Activated effector memory CD4-positive, alpha-beta T cell treated with anti-CD3 and anti-CD28 coated beads, Interleukin-2, amount 50 U/mL, for 16 hours (primary cell): ENCODE results near the gene ANAPC4.
A peak's percentile ranks its signal among the peaks of the same experiment; 100 is the strongest.

Source experiments
- DNase-seq: peaks from one replicate; pipeline ENCODE4 v3.0.0-alpha.2; 2020

ANAPC4 gene

DNA sequence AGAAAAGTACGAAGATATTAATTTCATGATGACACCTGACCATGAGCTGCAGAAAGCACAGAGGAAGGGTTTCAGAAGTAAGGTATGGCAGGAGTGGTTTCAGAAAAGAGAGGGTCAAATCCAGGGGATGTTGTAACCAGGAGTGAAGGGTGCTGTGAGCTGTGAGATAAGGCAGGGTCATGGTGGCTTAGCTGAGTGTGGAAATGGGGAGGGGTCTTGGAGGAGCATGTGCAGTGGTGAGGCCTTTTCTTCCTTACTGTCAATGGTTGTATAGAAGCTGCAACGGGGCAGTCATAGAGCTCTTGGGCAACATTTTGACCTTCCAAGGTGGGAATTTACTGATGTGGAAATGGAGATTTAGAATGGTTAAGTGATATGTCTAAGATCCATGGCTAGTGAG is 2.5 kb downstream of the ANAPC4 start:
- no peak for DNase-seq

DNA sequence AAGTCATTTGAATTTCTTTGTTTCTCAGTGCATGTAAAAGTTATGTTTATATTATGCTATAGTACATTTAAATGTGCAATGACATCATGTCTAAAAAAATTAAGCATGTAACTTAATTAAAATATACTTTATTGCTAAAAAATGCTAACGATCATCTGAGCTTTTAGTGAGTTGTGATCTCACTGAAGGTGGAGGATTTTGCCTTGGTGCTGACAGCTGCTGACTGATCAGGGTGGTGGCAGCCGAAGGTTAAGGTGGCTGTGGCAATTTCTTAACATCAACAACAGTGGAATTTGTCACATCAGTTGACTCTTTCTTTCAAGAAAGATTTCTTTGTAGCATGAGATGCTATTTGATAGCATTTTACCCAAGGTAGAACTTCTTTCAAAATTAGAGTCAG is 6.6 kb downstream of the ANAPC4 start:
- DNase-seq: no peak

DNA sequence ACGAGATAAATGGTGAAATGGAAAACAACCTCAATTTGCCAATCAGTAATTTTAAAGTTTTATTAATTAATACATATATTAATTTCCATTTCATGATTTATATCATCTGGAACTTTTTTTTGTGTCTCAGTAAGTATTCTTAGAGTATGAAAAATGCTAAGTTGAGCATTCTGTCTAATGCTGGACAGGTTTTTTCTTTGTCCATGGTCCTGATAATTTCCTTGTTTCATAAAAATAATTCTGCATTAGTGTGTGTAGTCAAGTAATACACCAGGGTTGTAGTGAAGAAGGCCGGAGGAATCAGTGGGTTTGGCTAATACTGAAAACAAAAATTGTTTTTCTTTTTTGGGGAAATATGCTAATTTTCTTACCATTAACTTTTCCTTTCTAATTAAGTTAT is 9.9 kb downstream of the ANAPC4 start:
- DNase-seq: no peak

DNA sequence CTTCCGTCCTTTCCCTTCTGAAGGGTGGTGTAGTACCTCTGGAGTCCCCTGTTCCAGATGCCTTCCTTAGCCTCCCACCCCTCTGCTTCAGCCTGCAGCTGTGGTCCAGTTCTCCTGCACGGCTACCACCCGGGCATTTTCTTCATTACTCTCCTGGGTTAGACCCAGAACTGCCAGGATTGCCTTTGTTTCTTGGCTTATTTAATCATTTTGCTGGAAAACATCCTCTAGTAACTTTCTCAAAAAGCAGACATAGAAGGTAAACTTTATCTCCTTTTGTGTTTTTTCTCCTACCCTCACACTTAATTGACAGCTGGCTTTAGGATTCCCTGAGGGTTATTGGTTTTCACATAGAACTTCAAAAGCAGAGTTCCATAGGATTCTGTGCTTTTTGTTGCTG is 20.2 kb downstream of the ANAPC4 start:
- DNase-seq: no peak

DNA sequence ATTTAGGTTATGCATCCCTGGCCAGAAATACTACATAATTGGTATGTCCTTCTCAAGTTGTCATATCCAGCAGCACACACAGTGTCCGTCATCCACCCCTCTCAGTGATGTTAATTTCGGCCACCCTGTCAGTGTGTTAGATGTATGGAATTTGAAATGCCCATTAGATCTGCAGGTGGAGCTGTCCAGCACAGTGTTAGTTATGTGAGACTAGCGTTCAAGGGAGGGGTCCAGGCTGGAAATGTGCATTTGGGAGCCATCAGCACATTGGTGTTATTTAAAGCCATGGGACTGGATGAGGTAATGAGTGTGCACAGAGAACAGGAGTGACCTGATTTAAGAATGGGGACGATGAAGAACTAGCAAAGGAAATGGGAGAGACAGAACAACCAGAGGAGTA is 22.4 kb downstream of the ANAPC4 start:
- no peak for DNase-seq

DNA sequence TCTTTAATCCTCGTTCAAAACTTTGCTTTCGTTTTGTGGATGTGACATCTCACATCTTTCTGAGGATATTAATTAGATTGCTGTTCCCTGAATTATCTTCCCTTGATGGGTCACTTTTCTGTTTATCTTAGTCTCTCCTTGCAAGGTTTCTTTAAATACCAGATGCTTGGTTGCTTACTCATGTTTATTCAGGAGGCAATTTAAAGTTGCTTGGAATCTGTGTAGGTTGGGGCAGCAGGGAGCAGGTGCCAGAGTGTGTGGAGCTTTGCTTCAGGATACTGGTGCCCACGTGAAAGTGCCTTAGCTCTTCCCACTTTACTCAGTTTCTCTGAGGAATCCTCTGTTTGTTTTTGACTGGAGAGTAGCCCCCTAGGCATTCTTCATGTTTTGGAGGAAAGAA is 24.0 kb downstream of the ANAPC4 start:
- no peak for DNase-seq

DNA sequence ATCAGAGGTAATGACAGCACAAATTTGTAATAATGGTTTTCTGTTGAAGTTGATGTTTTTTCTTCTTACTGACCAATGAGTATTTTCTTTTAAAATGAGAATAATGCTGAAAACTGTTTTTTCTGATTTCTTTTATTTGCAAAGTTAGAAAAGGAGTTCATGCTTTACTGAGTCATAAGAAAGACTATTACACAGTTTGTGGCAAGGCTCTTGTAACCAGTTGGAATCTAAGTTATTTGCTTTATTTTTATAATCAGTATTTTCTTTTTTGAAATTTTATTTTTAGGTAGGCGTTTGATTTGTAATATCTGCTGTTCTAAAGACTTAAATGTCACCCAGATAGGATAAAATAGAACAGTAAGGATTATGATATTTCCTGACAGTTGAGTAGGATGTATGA is 25.5 kb downstream of the ANAPC4 start:
- no peak for DNase-seq

DNA sequence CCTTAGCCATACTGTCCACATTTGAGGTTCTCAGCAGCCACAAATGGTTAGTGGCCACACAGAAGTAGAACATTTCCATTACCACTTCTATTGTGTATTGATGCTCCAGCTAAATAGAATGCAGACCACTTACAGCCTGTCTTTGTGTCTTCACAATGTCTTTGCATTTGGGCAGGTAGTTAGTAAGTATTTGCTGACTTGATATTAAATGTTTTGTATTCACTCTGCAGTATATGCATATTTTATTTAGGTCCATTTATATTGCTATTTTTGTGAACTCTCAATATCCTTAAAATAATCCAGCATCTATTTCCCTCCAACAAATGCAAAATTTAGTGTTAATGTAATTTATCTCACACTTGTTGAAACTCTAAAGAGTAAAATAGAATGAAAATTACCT is 26.6 kb downstream of the ANAPC4 start:
- no peak for DNase-seq

DNA sequence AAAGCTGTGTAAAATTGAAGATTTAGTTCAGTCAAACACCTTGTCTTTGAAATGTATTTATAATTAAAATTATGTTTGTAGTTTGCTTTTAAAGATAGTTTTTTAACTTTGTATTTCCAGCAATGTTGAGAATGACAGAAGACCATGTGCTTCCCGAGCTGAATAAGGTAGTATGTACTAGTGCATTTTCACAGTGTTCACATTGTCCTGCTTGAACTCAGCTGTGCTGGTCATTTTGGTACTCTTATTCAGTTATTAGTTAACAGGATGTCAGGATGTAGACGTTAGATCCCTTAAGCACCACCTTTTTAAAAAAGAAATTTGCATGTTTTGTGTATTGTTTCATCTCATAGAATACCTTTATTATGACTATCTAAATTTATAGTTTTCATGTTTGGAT is 28.4 kb downstream of the ANAPC4 start:
- no peak for DNase-seq

DNA sequence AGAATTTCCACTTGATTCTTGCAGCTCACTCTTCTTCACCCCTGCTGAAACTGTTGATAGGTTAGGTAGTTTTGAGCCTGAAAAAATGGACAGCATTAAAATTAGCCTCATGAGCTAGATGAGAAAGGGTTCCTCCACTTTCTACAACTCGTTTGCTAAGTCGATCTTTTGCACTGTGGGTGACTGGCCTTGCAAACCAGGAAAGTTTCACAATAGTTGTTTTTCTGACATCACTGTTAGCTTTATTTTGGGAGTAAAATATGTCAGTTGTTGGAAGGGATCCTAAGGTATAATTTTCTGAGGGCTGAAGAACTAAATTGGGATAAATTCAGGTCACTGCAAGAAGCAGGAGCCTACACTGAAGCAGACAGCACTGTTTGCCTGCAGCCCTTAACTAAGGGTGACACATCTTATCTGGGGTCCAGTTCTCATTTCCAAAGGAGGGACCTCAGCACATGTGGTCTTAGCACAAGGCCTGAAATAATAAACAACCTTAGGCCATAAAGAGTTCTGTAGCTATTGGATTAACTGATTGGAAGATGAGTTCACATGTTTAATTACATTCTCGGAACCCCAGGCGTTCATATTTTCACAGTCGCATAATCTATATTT is 29.1 kb downstream of the ANAPC4 start:
- no peak for DNase-seq

DNA sequence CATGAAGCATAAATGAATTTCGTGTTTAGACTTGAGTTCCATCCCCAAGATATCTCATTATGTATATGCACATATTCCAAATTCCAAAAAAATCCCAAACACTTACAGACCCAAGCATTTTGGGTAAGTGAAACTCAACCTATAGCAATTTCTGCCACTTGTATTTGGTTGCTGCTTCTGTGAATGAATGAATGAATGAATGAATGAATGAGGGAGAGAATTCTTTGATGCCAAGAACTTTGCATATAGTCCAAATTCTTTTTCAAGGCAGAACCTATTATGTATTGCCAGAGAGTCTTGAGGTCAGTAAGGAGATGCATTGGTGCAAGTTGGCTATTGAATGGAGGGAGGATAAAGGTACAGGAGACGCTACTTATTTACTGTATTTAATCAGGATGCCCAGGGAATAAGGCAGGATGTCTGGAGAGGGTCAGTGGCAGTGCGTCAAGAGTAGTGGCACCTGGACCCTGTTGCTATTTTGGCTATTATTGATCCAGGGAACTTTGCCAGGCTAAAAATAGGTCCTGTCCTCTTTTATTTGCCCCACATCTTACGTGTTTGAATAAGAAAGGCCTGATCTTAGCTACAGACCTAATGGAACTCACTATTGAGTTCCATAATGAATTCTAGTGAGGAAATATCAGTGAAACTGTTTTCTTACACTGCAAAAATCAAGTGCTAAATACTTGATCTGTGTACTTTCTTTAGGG is 33.9 kb downstream of the ANAPC4 start:
- no peak for DNase-seq

DNA sequence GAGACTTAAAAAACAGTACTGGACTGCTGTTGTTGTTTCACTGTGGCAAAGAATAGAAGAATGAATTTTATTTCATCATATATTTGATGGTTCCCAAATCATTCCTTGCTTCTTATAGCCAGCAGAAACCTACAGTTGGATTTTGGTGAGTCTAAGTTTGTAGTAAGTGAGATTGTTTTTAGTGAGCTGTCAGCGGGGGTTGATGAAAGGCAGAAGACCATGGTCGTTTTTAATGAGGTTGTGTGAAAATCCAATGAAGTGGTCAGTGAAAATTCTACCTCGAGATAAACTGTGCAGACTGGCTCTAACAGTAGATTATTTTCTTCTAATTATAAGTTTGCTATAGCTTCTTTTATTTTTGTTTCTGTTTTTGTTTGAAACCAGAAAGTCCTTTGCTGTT is 36.2 kb downstream of the ANAPC4 start:
- DNase-seq: no peak

DNA sequence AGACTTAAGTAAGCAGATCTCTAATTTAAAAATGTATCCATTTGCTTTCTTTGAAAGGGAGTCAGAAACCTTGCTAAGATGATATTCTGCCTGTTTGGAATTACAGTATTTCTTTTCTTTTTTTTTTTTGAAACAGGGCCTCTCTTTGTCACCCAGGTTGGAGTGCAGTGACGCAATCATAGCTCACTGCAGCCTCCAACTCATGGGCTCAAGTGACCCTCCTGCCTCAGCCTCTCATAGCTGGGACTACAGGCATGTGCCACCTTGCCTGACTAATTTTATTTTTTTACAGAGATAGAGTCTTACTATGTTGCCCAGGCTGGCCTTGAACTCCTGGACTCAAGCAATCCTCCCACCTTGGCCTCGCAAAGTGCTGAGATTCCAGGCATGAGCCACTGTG is 40.0 kb downstream of the ANAPC4 start:
- DNase-seq: no peak

DNA sequence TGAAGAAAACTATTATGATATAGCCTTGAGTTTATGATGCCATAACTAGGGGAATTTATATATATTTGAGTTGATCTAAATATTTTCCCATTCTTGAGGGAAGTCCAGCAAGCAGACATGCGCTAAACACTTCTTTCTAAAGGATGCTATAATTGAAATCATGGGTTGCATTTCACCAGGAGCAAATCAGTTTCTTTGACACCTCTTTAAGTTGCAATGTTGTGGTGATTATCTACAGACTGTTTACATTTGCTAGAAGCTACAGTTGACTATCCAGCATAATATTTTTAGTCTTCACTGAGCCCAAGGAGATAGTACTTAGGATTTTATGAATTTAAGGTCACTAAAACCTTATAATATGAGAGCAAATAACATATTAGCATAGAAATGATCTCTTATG is 43.9 kb downstream of the ANAPC4 start:
- no peak for DNase-seq

DNA sequence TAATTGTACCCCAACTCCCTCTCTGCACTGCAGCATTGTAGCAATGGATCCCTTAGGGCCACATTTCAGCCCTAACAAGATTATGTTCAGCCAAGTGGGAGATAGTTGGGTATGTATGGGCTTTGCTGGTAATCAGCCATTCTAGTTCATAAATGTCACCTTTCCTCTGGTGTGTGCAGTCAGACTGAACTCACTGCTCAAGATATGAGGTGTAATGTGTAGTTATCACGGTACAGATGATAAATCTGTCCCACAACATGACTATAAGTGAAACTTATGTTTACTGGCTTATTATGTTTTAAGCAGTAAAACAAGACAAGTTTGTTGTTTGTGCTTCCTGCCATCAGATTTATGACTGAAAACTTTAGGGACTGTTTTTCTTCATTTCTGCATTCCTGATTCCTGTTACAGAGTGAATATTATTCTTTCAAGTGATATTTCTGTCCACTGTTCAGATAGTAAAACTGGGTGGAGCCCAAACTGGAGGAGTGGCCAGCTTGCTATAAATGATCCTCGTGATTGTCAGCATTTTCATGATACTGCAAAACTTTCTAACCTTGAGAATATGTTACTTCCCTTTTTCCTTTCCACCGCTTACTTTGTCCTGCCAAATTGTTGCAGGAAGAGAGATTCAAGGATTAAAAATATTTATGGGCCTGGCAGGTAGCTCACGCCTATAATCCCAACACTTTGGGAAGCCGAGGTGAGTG is 44.9 kb downstream of the ANAPC4 start:
- DNase-seq: no peak

DNA sequence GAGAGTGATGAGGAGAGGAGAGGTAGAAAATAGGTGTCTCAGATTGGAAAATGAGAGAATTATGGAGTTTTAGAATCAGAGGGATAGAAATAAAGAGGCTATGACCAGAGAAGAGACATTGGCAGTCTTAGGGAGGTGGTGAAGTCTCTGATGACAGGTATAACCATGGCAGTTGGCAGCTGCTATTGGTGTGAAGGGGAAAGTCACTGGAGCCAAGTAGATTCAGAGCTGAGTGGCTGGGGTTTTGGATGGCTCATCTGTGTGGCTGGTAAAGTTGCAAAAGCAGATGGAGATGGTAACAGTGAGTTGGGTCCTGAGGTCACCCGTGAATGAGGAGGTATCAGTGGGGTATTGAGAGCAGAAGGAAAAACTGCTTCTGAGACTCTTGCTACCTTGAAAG is 46.5 kb downstream of the ANAPC4 start:
- DNase-seq: no peak

DNA sequence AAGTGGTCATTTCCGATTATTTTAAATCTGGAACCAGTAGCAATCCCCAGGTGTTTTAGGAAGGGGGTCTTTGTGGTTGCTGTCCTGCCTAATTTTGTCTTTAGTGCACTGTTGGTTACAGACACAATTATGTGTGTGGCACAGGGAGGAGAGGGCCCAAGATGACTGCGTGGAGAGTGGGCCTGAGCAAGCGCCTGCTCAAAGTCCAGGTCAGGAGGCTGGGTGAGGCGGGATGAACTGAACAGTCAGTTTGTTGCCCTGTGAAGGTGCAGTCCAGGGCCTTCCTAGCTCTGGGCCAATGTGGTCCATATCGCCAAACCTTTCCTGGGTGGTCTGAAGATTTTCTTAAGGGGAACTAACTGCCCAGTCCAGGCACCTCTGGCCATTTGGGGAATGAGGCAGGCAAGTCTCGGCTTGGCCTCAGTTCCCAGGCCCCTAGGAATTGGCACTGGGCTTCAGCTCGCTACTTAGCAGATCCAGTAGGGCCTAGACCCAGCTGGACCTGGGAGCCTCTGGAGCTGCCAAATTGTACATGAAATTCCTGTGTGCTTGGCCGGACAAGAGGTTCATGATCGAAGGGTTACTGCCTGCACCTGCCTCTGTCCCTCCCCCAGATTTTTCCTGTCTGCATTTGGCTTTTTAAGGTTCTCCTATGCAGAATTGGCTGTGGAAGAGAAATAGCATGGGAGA is 47.6 kb downstream of the ANAPC4 start:
- no peak for DNase-seq

DNA sequence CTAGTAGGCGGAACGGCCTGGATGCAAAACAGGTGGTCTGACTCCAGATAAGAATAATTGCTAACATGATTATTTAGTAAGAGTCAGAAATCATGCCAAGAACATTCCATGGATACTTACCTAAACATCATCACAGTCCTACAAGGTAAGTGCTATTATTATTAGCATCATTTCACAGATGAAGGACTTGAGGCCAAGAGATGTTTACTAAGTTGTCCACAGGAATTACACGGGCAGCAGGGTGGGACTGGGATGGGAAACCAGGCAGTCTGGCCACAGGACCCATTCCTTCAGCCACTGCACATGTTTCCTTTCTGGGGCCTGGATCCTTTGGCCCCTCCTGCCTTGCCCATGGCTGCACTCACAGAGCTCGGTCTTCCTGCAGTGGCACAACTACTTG is 48.3 kb downstream of the ANAPC4 start:
- DNase-seq: no peak

DNA sequence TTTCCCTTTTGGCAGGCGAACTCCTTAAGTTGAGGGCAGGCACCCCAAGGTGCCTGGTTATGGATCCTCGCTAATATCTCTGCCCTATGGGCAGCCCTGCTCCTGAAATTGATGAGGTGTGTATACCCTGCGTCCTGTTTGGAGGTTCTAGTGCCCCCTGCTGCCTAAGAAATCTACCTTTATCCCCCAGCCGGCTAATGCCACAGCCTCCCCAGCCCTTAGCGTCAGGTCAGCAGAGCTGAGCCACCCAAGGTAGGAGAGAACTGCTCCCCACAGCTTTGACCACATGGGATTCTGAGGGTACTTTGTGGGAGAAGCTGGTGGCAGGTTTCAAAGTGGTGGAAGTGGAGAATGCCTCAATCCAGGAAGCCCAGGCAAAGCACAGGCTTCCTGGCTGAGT is 50.8 kb downstream of the ANAPC4 start:
- no peak for DNase-seq

DNA sequence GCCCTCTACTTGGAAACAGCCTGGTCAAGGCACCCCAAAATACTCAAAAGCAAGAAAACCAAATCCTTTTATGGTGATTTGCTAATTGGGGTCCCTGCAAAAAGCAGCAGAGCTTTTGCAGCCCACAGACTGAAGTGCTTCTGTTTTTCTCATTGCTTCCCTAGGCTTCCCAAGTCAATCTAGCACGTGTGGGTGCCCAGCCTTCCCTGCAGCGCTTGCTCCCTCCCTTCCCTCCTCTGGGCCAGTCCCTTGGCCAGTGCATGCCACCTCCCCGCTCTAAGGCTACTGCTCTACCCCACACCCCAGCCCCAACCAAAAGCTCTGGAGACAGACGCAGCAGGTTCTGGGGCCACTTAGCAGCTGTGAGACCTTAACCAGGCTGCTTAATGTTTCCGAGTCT is 53.6 kb downstream of the ANAPC4 start:
- no peak for DNase-seq

DNA sequence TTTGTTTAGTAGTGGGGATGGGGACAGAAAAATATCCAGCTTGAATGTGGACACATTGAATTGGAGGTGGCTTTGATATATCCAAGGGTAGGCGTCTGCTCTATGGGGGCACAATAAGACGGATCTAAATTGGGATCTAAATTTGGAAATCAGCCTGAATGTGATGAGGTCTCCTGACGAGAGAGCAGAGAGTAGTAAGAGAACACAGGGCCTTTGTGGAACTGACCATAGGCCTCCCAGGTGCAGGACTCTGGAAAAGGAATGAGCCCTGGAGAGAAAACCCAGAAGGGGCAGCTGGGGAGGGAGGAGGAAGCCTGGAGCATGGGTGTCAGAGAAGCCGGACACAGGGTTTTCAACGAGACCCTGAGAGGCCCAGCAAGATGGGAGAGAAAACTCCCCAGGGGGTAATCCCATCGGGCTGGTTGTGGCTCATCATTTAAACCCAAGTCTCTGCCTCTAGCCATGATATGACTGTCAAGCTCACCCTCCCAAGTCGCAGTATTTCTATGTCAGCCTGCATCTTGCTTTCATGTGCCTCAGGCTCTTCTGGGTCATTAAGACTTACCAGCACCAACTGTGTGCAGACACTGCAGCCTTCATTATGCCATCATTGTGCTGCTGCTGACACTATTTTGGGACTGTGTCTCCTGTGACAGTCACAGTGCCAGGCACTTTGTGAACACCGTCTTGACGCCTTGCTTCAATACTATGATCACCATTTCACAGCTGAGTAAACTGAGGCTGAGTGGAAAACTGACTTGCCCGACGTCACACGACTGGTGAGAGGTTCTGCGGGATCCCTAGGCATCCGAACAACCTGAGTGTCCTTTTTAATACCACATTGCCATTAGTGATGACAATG is 57.1 kb downstream of the ANAPC4 start:
- no peak for DNase-seq

DNA sequence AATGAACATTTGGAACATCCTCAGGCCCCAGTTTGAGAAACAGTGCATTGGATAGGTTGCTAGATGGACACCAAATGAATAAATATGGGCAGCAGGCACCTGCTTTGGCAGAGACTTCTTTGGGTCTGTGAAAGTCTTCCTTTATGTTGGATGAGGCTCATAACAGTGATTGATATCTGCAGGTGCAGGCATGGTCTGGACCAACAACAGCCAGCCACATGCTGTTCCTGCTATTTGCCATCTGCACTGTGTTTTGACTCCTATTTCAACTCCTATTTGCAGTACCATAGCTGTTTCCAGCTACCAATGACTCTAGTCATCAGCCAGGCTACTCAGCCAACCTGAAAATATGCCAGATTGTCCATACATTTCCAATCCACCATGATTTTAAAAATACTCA is 60.9 kb downstream of the ANAPC4 start:
- no peak for DNase-seq

DNA sequence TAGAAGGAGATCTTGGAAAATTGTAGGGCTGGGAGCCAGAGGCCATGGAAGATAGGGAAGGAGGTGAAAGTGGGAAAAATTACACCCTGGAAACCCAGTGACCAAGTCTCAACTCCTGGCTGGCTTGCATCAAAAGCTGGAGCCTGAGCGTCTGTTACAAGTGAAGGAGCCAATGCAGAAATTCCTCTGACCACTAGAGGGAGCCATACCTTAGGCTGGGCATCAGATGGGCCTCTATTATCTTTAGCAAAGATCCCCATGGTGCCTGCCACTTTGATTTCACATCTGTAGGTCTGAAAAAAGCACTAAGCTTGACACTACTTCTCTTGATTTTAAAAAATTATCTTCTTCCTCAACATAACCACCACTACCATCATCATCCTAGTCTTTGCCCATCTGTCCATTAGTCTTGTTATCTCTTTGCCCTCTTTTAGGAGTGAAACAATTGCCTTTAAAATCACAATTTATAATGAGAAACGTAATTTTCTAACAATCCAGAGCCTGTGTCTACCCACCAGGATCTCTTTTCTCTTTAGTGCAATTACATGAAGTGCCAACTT is 62.9 kb downstream of the ANAPC4 start:
- peak; percentile 68 for DNase-seq
